M059J (cell line): Measurements from ENCODE around the gene ACADSB. TPM values are rescaled to one million over a fixed set of nuclear protein-coding genes. Genes with fewer than 3 reads are reported as not detected.

Experiments used
- DNase-seq: peaks from one replicate; pipeline ENCODE4 v3.0.0-alpha.2; 2012; ENCODE audit warnings: low read depth
- total RNA-seq: library from RNA; depleted of rRNA; stranded (reverse); fragments of >200 nt; shearing (Covaris generic); gene quantifications from 2 replicates; pipeline ENCODE4 v1.2.3, GENCODE V29; 2014; rRNA removed

Gene ACADSB
- total RNA-seq: 2.3 and 3.8 TPM in 2 replicates

- peak; percentile 95 for DNase-seq
Measured at GRCh38 chr10:123008355-123009104, at the start of gene ACADSB, which contains the start of gene IKZF5. Gene ACADSB (plus strand): TSS chr10:123009006. CDS start chr10:123009030, 24 bp downstream. Gene IKZF5 (minus strand): TSS chr10:123008795. CDS start chr10:122998625, 10,170 bp downstream.

- no peak for DNase-seq
Measured at GRCh38 chr10:122962405-122962804, 46.4 kb upstream of the ACADSB start.

GRCh38 chr10:122966879-122967278 lies 41.9 kb upstream of the ACADSB start:
- no peak for DNase-seq

- no peak for DNase-seq
Measured at GRCh38 chr10:122968698-122969097, 40.1 kb upstream of the ACADSB start.

- DNase-seq: no peak
Measured at GRCh38 chr10:122974023-122974422, 34.8 kb upstream of the ACADSB start.

- no peak for DNase-seq
Measured at GRCh38 chr10:122974543-122975064, 34.2 kb upstream of the ACADSB start.

GRCh38 chr10:122980209-122981065 lies 28.4 kb upstream of the ACADSB start, which contains the start of gene PSTK:
Gene PSTK (plus strand): TSS chr10:122980401. CDS start chr10:122980480, 79 bp downstream.
- peak; percentile 82 for DNase-seq

- peak; percentile 47 for DNase-seq
Measured at GRCh38 chr10:122981066-122981464, 27.7 kb upstream of the ACADSB start.

- no peak for DNase-seq
Measured at GRCh38 chr10:122983898-122984297, 24.9 kb upstream of the ACADSB start.

GRCh38 chr10:122984708-122985107 lies 24.1 kb upstream of the ACADSB start:
- DNase-seq: no peak

- DNase-seq: peak; percentile 10
Measured at GRCh38 chr10:122986335-122986734, 22.5 kb upstream of the ACADSB start.

GRCh38 chr10:122988501-122988900 lies 20.3 kb upstream of the ACADSB start:
- no peak for DNase-seq

GRCh38 chr10:122990278-122990677 lies 18.5 kb upstream of the ACADSB start:
- DNase-seq: peak; percentile 44

GRCh38 chr10:122992031-122992585 lies 16.7 kb upstream of the ACADSB start:
- DNase-seq: no peak

GRCh38 chr10:122993797-122994336 lies 14.9 kb upstream of the ACADSB start:
- DNase-seq: no peak

- DNase-seq: no peak
Measured at GRCh38 chr10:122995936-122996335, 12.9 kb upstream of the ACADSB start.

- no peak for DNase-seq
Measured at GRCh38 chr10:122997864-122998263, 10.9 kb upstream of the ACADSB start.

GRCh38 chr10:122998360-122998917 lies 10.4 kb upstream of the ACADSB start:
- DNase-seq: no peak

GRCh38 chr10:122998934-122999333 lies 9.9 kb upstream of the ACADSB start:
- no peak for DNase-seq

GRCh38 chr10:122999347-122999746 lies 9.5 kb upstream of the ACADSB start:
- peak; percentile 14 for DNase-seq

GRCh38 chr10:123000155-123000554 lies 8.7 kb upstream of the ACADSB start:
- no peak for DNase-seq
